Testis (tissue), 2 donors: ENCODE data around the gene KRTAP13-4.

Source experiments
- POLR2A ChIP-seq: fragments of 450-650 bp; IDR thresholded peaks from one replicate; pipeline ENCODE4 v1.6.1; 2017; ENCODE audit warnings: antibody characterized with exemption, mild to moderate bottlenecking, moderate library complexity
- TF ChIP-seq, protein P1 (sequence below), 3 experiments: fragments of 450-650 bp in 2 of 3; fragments of 200-600 bp in 1 of 3; sonication (generic) in 1 of 3; IDR thresholded peaks; one replicate each; pipeline ENCODE4 v1.5.1; 2016 to 2019; ENCODE audit warnings: antibody characterized with exemption in 3 of 3, mild to moderate bottlenecking in 2 of 3, moderate library complexity in 1 of 3

DNA sequence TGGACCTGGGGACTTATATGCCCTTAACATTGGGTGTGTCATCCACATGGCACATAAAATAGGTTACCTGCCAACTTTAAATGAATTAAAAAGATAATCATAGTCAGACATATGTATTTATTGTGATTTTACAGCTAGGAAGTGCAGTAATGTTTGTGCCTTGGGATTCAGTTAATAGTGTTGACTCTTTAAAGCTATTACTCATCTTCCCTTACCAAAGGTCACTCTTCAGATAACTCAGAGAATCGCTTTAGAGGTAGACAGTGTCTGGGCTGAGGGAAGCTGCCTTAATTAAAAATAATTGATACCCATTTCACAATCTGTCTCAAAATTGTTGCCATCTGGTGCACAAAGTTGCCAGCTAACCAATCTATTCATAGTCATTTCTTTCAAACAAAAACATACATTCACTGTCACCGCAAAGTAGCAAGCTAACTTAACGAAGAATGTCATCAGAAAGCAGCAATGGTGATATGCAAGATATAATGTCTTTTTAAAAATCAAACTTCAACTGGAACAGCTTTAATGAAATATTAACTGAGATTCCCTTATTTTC lies 7.1 kb downstream of the KRTAP13-4 start:
- TF ChIP-seq, protein P1, sequence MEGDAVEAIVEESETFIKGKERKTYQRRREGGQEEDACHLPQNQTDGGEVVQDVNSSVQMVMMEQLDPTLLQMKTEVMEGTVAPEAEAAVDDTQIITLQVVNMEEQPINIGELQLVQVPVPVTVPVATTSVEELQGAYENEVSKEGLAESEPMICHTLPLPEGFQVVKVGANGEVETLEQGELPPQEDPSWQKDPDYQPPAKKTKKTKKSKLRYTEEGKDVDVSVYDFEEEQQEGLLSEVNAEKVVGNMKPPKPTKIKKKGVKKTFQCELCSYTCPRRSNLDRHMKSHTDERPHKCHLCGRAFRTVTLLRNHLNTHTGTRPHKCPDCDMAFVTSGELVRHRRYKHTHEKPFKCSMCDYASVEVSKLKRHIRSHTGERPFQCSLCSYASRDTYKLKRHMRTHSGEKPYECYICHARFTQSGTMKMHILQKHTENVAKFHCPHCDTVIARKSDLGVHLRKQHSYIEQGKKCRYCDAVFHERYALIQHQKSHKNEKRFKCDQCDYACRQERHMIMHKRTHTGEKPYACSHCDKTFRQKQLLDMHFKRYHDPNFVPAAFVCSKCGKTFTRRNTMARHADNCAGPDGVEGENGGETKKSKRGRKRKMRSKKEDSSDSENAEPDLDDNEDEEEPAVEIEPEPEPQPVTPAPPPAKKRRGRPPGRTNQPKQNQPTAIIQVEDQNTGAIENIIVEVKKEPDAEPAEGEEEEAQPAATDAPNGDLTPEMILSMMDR (IDR thresholded peaks at IDR 0.05), result no peak
- TF ChIP-seq POLR2A, result no peak
